Right lobe of liver (tissue), 4 donors: ENCODE results near the gene TRIM24.

ENCODE experiments used
- POLR2A ChIP-seq: fragments of 450-650 bp; IDR thresholded peaks from one replicate; pipeline ENCODE4 v1.6.1; 2017; ENCODE audit warnings: antibody characterized with exemption, mild to moderate bottlenecking
- TF ChIP-seq, protein P1 (sequence below), 4 donors: fragments of 200-600 bp in 3 of 4; fragments of 450-650 bp in 1 of 4; IDR thresholded peaks; one replicate each; pipeline versions ENCODE4 v1.5.1 to v1.8.0; 2016 to 2022; ENCODE audit warnings: antibody characterized with exemption in 4 of 4, mild to moderate bottlenecking in 2 of 4
- donor health status: DM: no; HTN: no; CAD: no.
- donor health status: DM: no; HTN: no; CAD: no.
- donor health status: DM: no; HTN: yes; CAD: no.

DNA sequence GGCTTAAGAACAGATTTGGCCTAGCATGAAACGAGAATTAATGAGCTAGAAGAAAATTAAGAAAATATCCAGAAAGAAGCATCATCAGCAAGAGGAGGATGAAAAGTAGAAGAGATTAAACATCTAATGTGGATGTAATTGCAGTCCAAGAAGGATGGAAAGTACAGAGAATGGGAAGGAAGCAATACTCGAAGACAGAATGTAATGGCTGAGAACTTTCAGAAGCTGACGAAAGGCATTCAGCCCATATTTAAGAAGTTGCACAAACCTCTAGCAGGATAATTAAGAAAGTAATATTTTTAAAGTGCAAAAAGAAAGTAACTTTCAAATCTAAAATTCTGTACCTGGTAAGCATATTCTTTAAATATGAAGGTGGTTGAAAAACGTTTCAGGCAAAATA lies 60.7 kb downstream of the TRIM24 start:
- no peak for TF ChIP-seq POLR2A
- TF ChIP-seq, protein P1, sequence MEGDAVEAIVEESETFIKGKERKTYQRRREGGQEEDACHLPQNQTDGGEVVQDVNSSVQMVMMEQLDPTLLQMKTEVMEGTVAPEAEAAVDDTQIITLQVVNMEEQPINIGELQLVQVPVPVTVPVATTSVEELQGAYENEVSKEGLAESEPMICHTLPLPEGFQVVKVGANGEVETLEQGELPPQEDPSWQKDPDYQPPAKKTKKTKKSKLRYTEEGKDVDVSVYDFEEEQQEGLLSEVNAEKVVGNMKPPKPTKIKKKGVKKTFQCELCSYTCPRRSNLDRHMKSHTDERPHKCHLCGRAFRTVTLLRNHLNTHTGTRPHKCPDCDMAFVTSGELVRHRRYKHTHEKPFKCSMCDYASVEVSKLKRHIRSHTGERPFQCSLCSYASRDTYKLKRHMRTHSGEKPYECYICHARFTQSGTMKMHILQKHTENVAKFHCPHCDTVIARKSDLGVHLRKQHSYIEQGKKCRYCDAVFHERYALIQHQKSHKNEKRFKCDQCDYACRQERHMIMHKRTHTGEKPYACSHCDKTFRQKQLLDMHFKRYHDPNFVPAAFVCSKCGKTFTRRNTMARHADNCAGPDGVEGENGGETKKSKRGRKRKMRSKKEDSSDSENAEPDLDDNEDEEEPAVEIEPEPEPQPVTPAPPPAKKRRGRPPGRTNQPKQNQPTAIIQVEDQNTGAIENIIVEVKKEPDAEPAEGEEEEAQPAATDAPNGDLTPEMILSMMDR (IDR thresholded peaks at IDR 0.05) = no peak
